Neural progenitor cell (in vitro differentiated cells): ENCODE measurements around the gene TSLP.

Experiments
- CTCF ChIP-seq: fragments of 200-600 bp; sonication (generic); IDR thresholded peaks from 2 replicates; pipeline ENCODE4 v1.5.1; 2017; ENCODE audit warnings: antibody characterized with exemption, mild to moderate bottlenecking
- EZH2 ChIP-seq: fragments of 200-600 bp; sonication (generic); IDR thresholded peaks from 2 replicates; pipeline ENCODE4 v1.6.1; 2017; ENCODE audit warnings: antibody characterized with exemption, mild to moderate bottlenecking, moderate library complexity
- EZH2phosphoT487 ChIP-seq: fragments of 200-600 bp; sonication (generic); IDR thresholded peaks from 2 replicates; pipeline ENCODE4 v1.6.1; 2017; ENCODE audit warnings: antibody characterized with exemption

GRCh38 chr5:111106320-111106948 is 34.9 kb downstream of the TSLP start:
- no peak for TF ChIP-seq CTCF
- no peak for TF ChIP-seq EZH2
- no peak for TF ChIP-seq EZH2phosphoT487
